Retinal pigment epithelial cell (primary cell): Measurements from ENCODE around the gene SMAD3.

Source experiments
- DNase-seq: peaks from one replicate; pipeline ENCODE4 v3.0.0-alpha.2; 2010; ENCODE audit warnings: low read depth
- H3K4me3 ChIP-seq: 2 replicates; pipeline ENCODE4 v1.5.1; 2011; ENCODE audit warnings: mild to moderate bottlenecking, low read length, control low read depth, moderate library complexity
- CTCF ChIP-seq: conservative IDR thresholded peaks from 2 replicates; pipeline ENCODE4 v1.5.1; 2011; ENCODE audit warnings: low read depth, low read length, control low read depth, inconsistent platforms

Gene SMAD3

DNA sequence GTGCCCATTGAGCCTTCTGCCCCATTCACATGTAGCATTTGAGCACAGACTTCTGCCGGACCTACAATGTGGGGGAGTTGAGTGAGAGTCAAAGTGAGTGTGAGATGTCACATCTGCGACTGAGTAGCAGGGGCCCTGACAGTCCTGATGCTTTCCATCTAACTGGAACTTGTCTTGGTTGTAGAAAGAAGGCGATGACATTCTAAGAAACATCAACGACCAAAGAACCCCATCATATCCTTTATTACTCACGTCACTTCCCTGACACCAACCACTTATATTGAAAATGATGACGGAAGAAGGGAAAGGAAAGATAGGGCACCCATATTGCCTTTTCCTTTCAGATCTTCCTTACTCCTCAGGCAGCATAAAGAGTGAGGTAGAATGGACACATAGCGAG lies 30.5 kb downstream of the SMAD3 start:
- no peak for DNase-seq
- no peak overlapping the region for H3K4me3 ChIP-seq
- TF ChIP-seq CTCF: no peak

GRCh38 chr15:67096546-67097294 lies 31.3 kb downstream of the SMAD3 start:
- no peak for TF ChIP-seq CTCF
- no peak for DNase-seq
- H3K4me3 ChIP-seq: no peak overlapping the region

DNA sequence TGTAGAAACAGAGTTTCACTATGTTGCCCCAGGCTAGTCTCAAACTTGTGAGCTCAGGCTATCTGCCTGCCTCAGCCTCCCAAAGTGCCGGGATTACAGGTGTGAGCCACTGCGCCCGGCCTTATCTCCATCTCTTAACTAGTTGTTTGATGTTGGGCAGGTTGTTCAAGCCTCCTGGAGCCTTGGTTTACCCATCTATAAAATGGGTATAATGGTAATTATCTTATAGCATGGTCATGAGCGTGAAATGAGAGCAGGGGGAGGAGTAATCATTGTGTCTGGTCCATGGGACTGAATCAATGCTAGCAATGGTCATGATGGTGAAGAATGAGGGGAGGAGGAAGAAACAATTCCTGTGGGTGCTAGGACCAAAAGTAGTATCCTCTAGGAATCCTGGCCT lies 32.0 kb downstream of the SMAD3 start:
- DNase-seq: no peak
- TF ChIP-seq CTCF: no peak

GRCh38 chr15:67097930-67098740 lies 32.7 kb downstream of the SMAD3 start:
- H3K4me3 ChIP-seq: peak overlapping the region; percentile 52
- TF ChIP-seq CTCF: no peak
- peak; percentile 95 for DNase-seq

More for the DNA sequence above, 32.0 kb downstream of the SMAD3 start:
- H3K4me3 ChIP-seq: no peak overlapping the region

DNA sequence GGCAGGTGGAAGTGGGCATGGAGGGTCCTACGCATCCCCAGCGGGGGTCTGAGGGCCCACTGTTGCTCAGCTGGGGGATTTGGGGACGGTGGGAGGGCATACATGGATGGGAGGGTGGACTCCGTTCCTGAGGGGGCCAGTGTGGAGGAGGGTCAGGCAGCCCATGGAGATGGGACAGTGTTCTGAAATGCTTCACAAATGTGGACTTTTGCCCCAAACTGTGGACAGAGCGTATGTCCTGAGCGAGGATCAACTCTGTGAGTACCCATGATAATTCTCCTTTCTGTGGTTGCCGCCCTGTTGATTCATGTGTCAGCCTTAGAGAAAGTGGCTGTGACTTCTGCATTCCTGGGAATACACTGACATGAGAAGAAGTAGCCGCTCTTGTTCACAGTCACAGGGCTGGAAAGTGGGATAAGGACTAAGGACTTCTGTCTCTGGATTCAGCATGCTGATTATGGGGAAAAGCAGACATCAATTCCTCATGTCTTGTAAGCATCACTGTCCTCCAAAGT lies 33.4 kb downstream of the SMAD3 start:
- no peak for TF ChIP-seq CTCF
- no peak for DNase-seq
- H3K4me3 ChIP-seq: peak overlapping the region; percentile 52

- TF ChIP-seq CTCF: no peak
- no peak overlapping the region for H3K4me3 ChIP-seq
- no peak for DNase-seq
Measured at GRCh38 chr15:67100124-67100791, 34.9 kb downstream of the SMAD3 start.
